SK-N-SH treated with all-trans-retinoic acid at 6 μM for 48 hours (cell line): ENCODE data around the gene SSBP4.

Experiments used
- ESRRG ChIP-seq: fragments of 250-450 bp; sonication (Bioruptor Pico); IDR thresholded peaks from 2 replicates; pipeline ENCODE4 v1.6.1; 2021; ENCODE audit warnings: mild to moderate bottlenecking
- GLIS3 ChIP-seq: fragments of 250-450 bp; sonication (Bioruptor Pico); IDR thresholded peaks from 2 replicates; pipeline ENCODE4 v1.5.0; 2020; ENCODE audit warnings: mild to moderate bottlenecking, moderate library complexity
- ISL1 ChIP-seq: fragments of 250-450 bp; sonication (Bioruptor Pico); IDR thresholded peaks from 2 replicates; pipeline ENCODE4 v2.1.2; 2022; ENCODE audit warnings: mild to moderate bottlenecking, moderate library complexity
- PATZ1 ChIP-seq: fragments of 250-450 bp; sonication (Bioruptor Pico); IDR thresholded peaks from 2 replicates; pipeline ENCODE4 v1.8.0; 2020; ENCODE audit warnings: mild to moderate bottlenecking, moderate library complexity, borderline replicate concordance
- POU6F1 ChIP-seq: fragments of 250-450 bp; sonication (Bioruptor Pico); IDR thresholded peaks from 2 replicates; pipeline ENCODE4 v1.8.0; 2021; ENCODE audit warnings: low read depth, mild to moderate bottlenecking, moderate library complexity, borderline replicate concordance
- RARB ChIP-seq: fragments of 250-450 bp; sonication (Bioruptor Pico); IDR thresholded peaks from 2 replicates; pipeline ENCODE4 v1.8.0; 2021; ENCODE audit warnings: mild to moderate bottlenecking, moderate library complexity
- SNAI2 ChIP-seq: fragments of 250-450 bp; sonication (Bioruptor Pico); IDR thresholded peaks from 2 replicates; pipeline ENCODE4 v1.5.0; 2020; ENCODE audit warnings: mild to moderate bottlenecking, moderate library complexity
- TSHZ2 ChIP-seq: fragments of 250-450 bp; sonication (Bioruptor Pico); IDR thresholded peaks from 2 replicates; pipeline ENCODE4 v1.5.0; 2020; ENCODE audit warnings: mild to moderate bottlenecking, moderate library complexity
- ZFP3 ChIP-seq: fragments of 250-450 bp; sonication (Bioruptor Pico); IDR thresholded peaks from 2 replicates; pipeline ENCODE4 v1.5.0; 2020; ENCODE audit warnings: mild to moderate bottlenecking, moderate library complexity
- ZFP30 ChIP-seq: fragments of 450-650 bp; formaldehyde crosslinking; IDR thresholded peaks from 2 replicates; pipeline ENCODE4 v1.5.0; 2022; ENCODE audit warnings: mild to moderate bottlenecking, moderate library complexity
- ZNF565 ChIP-seq: fragments of 450-650 bp; formaldehyde crosslinking; conservative IDR thresholded peaks from 2 replicates; pipeline ENCODE4 v1.5.0; 2020; ENCODE audit warnings: low read depth, mild to moderate bottlenecking, moderate library complexity
- ZNF8 ChIP-seq: fragments of 450-650 bp; formaldehyde crosslinking; IDR thresholded peaks from 2 replicates; pipeline ENCODE4 v1.5.0; 2020; ENCODE audit warnings: mild to moderate bottlenecking, moderate library complexity
- TF ChIP-seq, protein P1 (sequence below): fragments of 250-450 bp; sonication (Bioruptor Pico); IDR thresholded peaks from 2 replicates; pipeline ENCODE4 v1.5.1; 2020; ENCODE audit warnings: low read depth, mild to moderate bottlenecking, moderate library complexity

- TF ChIP-seq ZFP3 (CRISPR knock-in tag) = no peak
- TF ChIP-seq, protein P1, sequence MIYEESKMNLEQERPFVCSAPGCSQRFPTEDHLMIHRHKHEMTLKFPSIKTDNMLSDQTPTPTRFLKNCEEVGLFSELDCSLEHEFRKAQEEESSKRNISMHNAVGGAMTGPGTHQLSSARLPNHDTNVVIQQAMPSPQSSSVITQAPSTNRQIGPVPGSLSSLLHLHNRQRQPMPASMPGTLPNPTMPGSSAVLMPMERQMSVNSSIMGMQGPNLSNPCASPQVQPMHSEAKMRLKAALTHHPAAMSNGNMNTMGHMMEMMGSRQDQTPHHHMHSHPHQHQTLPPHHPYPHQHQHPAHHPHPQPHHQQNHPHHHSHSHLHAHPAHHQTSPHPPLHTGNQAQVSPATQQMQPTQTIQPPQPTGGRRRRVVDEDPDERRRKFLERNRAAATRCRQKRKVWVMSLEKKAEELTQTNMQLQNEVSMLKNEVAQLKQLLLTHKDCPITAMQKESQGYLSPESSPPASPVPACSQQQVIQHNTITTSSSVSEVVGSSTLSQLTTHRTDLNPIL = no peak
- TF ChIP-seq RARB = no peak
- no peak for TF ChIP-seq SNAI2
- TF ChIP-seq ZFP30 (CRISPR knock-in tag) = no peak
- no peak for TF ChIP-seq PATZ1 (CRISPR knock-in tag)
- TF ChIP-seq TSHZ2 (CRISPR knock-in tag) = no peak
- no peak for TF ChIP-seq POU6F1 (CRISPR knock-in tag)
- no peak for TF ChIP-seq ZNF565
- TF ChIP-seq ESRRG (CRISPR knock-in tag) = no peak
- TF ChIP-seq ISL1 (CRISPR knock-in tag) = no peak
- TF ChIP-seq ZNF8 (CRISPR knock-in tag) = no peak
- no peak for TF ChIP-seq GLIS3 (CRISPR knock-in tag)
Measured at GRCh38 chr19:18429717-18430416, 10.7 kb downstream of the SSBP4 start.
